Nephron progenitor cell (in vitro differentiated cells): ENCODE measurements around the gene DPF3.

Experiments used
- DNase-seq: peaks from one replicate; pipeline ENCODE4 v3.0.0; 2021
- H3K27ac Mint-ChIP-seq: 2 replicates; pipeline ENCODE4 v1.8.0; 2021; ENCODE audit warnings: mild to moderate bottlenecking, moderate library complexity, mixed read lengths
- H3K27me3 Mint-ChIP-seq: 2 replicates; pipeline ENCODE4 v1.8.0; 2021; ENCODE audit warnings: mild to moderate bottlenecking, low read depth, mixed read lengths; ENCODE audit not compliant: poor library complexity
- H3K36me3 Mint-ChIP-seq: 2 replicates; pipeline ENCODE4 v1.8.0; 2021; ENCODE audit warnings: low read depth, mixed read lengths
- H3K4me1 Mint-ChIP-seq: 2 replicates; pipeline ENCODE4 v1.8.0; 2021; ENCODE audit warnings: mixed read lengths
- H3K4me3 Mint-ChIP-seq: 2 replicates; pipeline ENCODE4 v1.8.0; 2021; ENCODE audit warnings: mild to moderate bottlenecking, moderate library complexity, mixed read lengths
- H3K9me3 Mint-ChIP-seq: 2 replicates; pipeline ENCODE4 v1.8.0; 2021; ENCODE audit warnings: mild to moderate bottlenecking, moderate library complexity, mixed read lengths
- CTCF ChIP-seq: fragments of 200-600 bp; sonication (generic); IDR thresholded peaks from 2 replicates; pipeline ENCODE4 v1.5.0; 2021; ENCODE audit warnings: antibody characterized with exemption

The DPF3 gene

GRCh38 chr14:72675126-72675525 is 218.8 kb downstream of the DPF3 start:
- Mint-ChIP-seq H3K27me3 (peaks cover under 1% of the 10 kb centered on the region), H3K4me1 (peaks cover 20% of the 10 kb centered on the region), H3K36me3 (peaks cover 86% of the 10 kb centered on the region), H3K27ac (no peak overlapping the region), H3K4me3 (no peak overlapping the region), H3K9me3 (peaks cover 18% of the 10 kb centered on the region)
- no peak for DNase-seq
- no peak for TF ChIP-seq CTCF

GRCh38 chr14:72673179-72673578 is 220.7 kb downstream of the DPF3 start:
- Mint-ChIP-seq H3K27ac (no peak overlapping the region), H3K36me3 (peaks cover 90% of the 10 kb centered on the region), H3K27me3 (no peaks in the 10 kb centered on the region), H3K9me3 (peaks cover 18% of the 10 kb centered on the region), H3K4me1 (peaks cover 4% of the 10 kb centered on the region), H3K4me3 (no peak overlapping the region)
- TF ChIP-seq CTCF: no peak
- no peak for DNase-seq

- peaks cover 58% of the 10 kb centered on the region for H3K36me3 Mint-ChIP-seq
- no peaks in the 10 kb centered on the region for H3K9me3 Mint-ChIP-seq
- H3K4me1 Mint-ChIP-seq: peaks cover 25% of the 10 kb centered on the region
- H3K27me3 Mint-ChIP-seq: peaks cover 4% of the 10 kb centered on the region
- TF ChIP-seq CTCF: no peak
- no peak for DNase-seq
- H3K4me3 Mint-ChIP-seq: no peak overlapping the region
- H3K27ac Mint-ChIP-seq: no peak overlapping the region
These were observed 227.3 kb downstream of the DPF3 start for GRCh38 chr14:72666610-72667009.

GRCh38 chr14:72665259-72665658 is 228.6 kb downstream of the DPF3 start:
- no peak for DNase-seq
- Mint-ChIP-seq H3K4me3 (no peak overlapping the region), H3K4me1 (peaks cover 25% of the 10 kb centered on the region), H3K36me3 (peaks cover 52% of the 10 kb centered on the region), H3K9me3 (no peaks in the 10 kb centered on the region), H3K27me3 (peaks cover 4% of the 10 kb centered on the region), H3K27ac (no peak overlapping the region)
- no peak for TF ChIP-seq CTCF

- peaks cover 21% of the 10 kb centered on the region for H3K4me1 Mint-ChIP-seq
- H3K27ac Mint-ChIP-seq: no peak overlapping the region
- peaks cover 46% of the 10 kb centered on the region for H3K36me3 Mint-ChIP-seq
- peaks cover 6% of the 10 kb centered on the region for H3K27me3 Mint-ChIP-seq
- H3K4me3 Mint-ChIP-seq: no peak overlapping the region
- DNase-seq: no peak
- no peak for TF ChIP-seq CTCF
- H3K9me3 Mint-ChIP-seq: no peaks in the 10 kb centered on the region
These were observed 229.2 kb downstream of the DPF3 start for GRCh38 chr14:72664651-72665050.

- Mint-ChIP-seq H3K27ac (no peak overlapping the region), H3K4me3 (no peak overlapping the region), H3K36me3 (peaks cover 41% of the 10 kb centered on the region), H3K27me3 (peaks cover 6% of the 10 kb centered on the region), H3K9me3 (no peaks in the 10 kb centered on the region), H3K4me1 (peaks cover 21% of the 10 kb centered on the region)
- no peak for DNase-seq
- TF ChIP-seq CTCF: no peak
These were observed 229.8 kb downstream of the DPF3 start for GRCh38 chr14:72663956-72664650.
